K562 (cell line): ENCODE results near the gene AKAP13.

Source experiments
- ARID1B ChIP-seq: fragments of 450-650 bp; IDR thresholded peaks from 2 replicates; pipeline ENCODE4 v1.6.1; 2016; ENCODE audit warnings: antibody characterized with exemption, mild to moderate bottlenecking, inconsistent platforms
- EZH2 ChIP-seq: IDR thresholded peaks from 2 replicates; pipeline ENCODE4 v1.6.1; 2012; ENCODE audit warnings: low read depth, mild to moderate bottlenecking, inconsistent platforms, low read length, borderline replicate concordance
- MAZ ChIP-seq, 2 experiments: fragments of 450-650 bp in 1 of 2; sonication (generic) in 1 of 2; formaldehyde crosslinking; IDR thresholded peaks in 1 of 2; conservative IDR thresholded peaks in 1 of 2; 2 replicates each; pipeline versions ENCODE4 v1.4.0 to v1.5.0; 2020; ENCODE audit warnings: mild to moderate bottlenecking in 1 of 2, missing genetic modification reagents in 1 of 2
- POLR2A ChIP-seq: fragments of 450-650 bp; conservative IDR thresholded peaks from 2 replicates; pipeline ENCODE4 v1.6.1; 2016
- SIX5 ChIP-seq, 2 experiments: IDR thresholded peaks; 2 replicates each; pipeline ENCODE4 v1.6.1; 2011; ENCODE audit warnings: low read length in 2 of 2, borderline replicate concordance in 1 of 2, low read depth in 1 of 2, mild to moderate bottlenecking in 1 of 2, moderate library complexity in 1 of 2; ENCODE audit not compliant: insufficient read depth in 1 of 2
- ZNF12 ChIP-seq: sonication (generic); formaldehyde crosslinking; IDR thresholded peaks from 2 replicates; pipeline ENCODE4 v1.4.0; 2020; ENCODE audit warnings: mild to moderate bottlenecking, missing genetic modification reagents
- ZNF146 ChIP-seq: IDR thresholded peaks from one replicate; pipeline ENCODE4 v1.6.1; 2018; ENCODE audit warnings: missing compliant biosample characterization; ENCODE audit not compliant: unreplicated experiment
- ZNF77 ChIP-seq: fragments of 250-450 bp; sonication (Bioruptor Pico); IDR thresholded peaks from 2 replicates; pipeline ENCODE4 v1.5.0; 2020
- TF ChIP-seq, protein P1 (sequence below): IDR thresholded peaks from 2 replicates; pipeline ENCODE4 v1.6.1; 2016; ENCODE audit warnings: missing genetic modification characterization, missing compliant biosample characterization
- TF ChIP-seq, protein P2 (sequence below), 3 experiments: IDR thresholded peaks in 2 of 3; conservative IDR thresholded peaks in 1 of 3; 2 replicates each; pipeline ENCODE4 v1.5.1; 2011 to 2012; ENCODE audit warnings: low read length in 3 of 3, mild to moderate bottlenecking in 3 of 3, control low read depth in 2 of 3, improper control_type of control experiment in 1 of 3, inconsistent platforms in 1 of 3, low read depth in 1 of 3, mixed read lengths in 1 of 3, moderate library complexity in 1 of 3; ENCODE audit not compliant: insufficient read depth in 2 of 3
- TF ChIP-seq, protein P3 (sequence below): sonication (generic); formaldehyde crosslinking; IDR thresholded peaks from 2 replicates; pipeline ENCODE4 v1.8.1; 2022; ENCODE audit warnings: missing genetic modification reagents
- TF ChIP-seq, protein P4 (sequence below), 2 experiments: fragments of 450-650 bp in 1 of 2; sonication (generic) in 1 of 2; formaldehyde crosslinking in 1 of 2; IDR thresholded peaks in 1 of 2; conservative IDR thresholded peaks in 1 of 2; 2 replicates each; pipeline versions ENCODE4 v1.6.1 to v1.8.1; 2016 to 2023; ENCODE audit warnings: mild to moderate bottlenecking in 2 of 2, moderate library complexity in 2 of 2, inconsistent platforms in 1 of 2, missing genetic modification reagents in 1 of 2

DNA sequence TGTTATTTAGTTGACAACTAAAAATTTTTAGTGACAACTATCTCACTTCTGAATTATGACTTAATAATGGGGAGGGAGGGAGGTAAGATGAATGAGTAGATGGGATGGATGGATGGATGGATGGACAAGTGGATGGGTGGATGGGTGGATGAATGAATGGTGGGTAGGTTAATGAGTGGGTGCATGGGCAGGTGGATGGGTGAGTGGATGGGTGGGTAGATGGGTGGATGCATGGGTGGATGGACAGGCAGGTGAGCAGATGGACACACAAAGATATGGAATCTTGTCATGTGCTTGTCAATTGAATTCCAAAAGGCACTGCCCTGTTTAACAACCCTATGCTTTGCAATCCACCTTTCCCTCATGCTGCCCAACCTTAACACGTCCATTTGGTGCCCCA, 372.9 kb downstream of the AKAP13 start:
- no peak for TF ChIP-seq ZNF146 (CRISPR knock-in tag)
- no peak for TF ChIP-seq POLR2A
- no peak for TF ChIP-seq EZH2
- TF ChIP-seq, protein P1, sequence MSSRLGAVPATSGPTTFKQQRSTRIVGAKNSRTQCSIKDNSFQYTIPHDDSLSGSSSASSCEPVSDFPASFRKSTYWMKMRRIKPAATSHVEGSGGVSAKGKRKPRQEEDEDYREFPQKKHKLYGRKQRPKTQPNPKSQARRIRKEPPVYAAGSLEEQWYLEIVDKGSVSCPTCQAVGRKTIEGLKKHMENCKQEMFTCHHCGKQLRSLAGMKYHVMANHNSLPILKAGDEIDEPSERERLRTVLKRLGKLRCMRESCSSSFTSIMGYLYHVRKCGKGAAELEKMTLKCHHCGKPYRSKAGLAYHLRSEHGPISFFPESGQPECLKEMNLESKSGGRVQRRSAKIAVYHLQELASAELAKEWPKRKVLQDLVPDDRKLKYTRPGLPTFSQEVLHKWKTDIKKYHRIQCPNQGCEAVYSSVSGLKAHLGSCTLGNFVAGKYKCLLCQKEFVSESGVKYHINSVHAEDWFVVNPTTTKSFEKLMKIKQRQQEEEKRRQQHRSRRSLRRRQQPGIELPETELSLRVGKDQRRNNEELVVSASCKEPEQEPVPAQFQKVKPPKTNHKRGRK, result no peak
- TF ChIP-seq ARID1B, result no peak
- TF ChIP-seq, protein P2, sequence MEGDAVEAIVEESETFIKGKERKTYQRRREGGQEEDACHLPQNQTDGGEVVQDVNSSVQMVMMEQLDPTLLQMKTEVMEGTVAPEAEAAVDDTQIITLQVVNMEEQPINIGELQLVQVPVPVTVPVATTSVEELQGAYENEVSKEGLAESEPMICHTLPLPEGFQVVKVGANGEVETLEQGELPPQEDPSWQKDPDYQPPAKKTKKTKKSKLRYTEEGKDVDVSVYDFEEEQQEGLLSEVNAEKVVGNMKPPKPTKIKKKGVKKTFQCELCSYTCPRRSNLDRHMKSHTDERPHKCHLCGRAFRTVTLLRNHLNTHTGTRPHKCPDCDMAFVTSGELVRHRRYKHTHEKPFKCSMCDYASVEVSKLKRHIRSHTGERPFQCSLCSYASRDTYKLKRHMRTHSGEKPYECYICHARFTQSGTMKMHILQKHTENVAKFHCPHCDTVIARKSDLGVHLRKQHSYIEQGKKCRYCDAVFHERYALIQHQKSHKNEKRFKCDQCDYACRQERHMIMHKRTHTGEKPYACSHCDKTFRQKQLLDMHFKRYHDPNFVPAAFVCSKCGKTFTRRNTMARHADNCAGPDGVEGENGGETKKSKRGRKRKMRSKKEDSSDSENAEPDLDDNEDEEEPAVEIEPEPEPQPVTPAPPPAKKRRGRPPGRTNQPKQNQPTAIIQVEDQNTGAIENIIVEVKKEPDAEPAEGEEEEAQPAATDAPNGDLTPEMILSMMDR (IDR thresholded peaks at IDR 0.05 in 2 of 3, conservative IDR thresholded peaks at IDR 0.05 in 1 of 3; ENCODE audit: insufficient read depth in 2 of 3, low read depth in 1 of 3, low read length in 3 of 3), result no peak
- no peak for TF ChIP-seq ZNF77 (CRISPR knock-in tag)
- TF ChIP-seq MAZ (CRISPR knock-in tag; conservative IDR thresholded peaks at IDR 0.05 in 1 of 2, IDR thresholded peaks at IDR 0.05 in 1 of 2), result no peak
- no peak for TF ChIP-seq SIX5 (IDR thresholded peaks at IDR 0.05; ENCODE audit: borderline replicate concordance in 1 of 2, insufficient read depth in 1 of 2, low read depth in 1 of 2, low read length in 2 of 2)
- TF ChIP-seq, protein P3, sequence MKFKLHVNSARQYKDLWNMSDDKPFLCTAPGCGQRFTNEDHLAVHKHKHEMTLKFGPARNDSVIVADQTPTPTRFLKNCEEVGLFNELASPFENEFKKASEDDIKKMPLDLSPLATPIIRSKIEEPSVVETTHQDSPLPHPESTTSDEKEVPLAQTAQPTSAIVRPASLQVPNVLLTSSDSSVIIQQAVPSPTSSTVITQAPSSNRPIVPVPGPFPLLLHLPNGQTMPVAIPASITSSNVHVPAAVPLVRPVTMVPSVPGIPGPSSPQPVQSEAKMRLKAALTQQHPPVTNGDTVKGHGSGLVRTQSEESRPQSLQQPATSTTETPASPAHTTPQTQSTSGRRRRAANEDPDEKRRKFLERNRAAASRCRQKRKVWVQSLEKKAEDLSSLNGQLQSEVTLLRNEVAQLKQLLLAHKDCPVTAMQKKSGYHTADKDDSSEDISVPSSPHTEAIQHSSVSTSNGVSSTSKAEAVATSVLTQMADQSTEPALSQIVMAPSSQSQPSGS (CRISPR knock-in tag), result no peak
- TF ChIP-seq ZNF12 (CRISPR knock-in tag), result no peak
- TF ChIP-seq, protein P4, sequence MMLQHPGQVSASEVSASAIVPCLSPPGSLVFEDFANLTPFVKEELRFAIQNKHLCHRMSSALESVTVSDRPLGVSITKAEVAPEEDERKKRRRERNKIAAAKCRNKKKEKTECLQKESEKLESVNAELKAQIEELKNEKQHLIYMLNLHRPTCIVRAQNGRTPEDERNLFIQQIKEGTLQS (IDR thresholded peaks at IDR 0.05), result no peak
- TF ChIP-seq, protein P4 (CRISPR knock-in tag; conservative IDR thresholded peaks at IDR 0.05), result no peak
